Activated CD4-positive, alpha-beta T cell treated with anti-CD3 and anti-CD28 coated beads for 48 hours (primary cell): ENCODE measurements around the gene ERVH48-1.
A peak's percentile ranks its signal among the peaks of the same experiment; 100 is the strongest.
"Not testable (repeated sequence)": the region's sequence is repeated elsewhere in the genome, so short reads cannot be mapped to it uniquely, and the experiment has no call there.

Source experiments
- DNase-seq: peaks from one replicate; pipeline ENCODE4 v3.0.0-alpha.2; 2020

The ERVH48-1 gene

DNA sequence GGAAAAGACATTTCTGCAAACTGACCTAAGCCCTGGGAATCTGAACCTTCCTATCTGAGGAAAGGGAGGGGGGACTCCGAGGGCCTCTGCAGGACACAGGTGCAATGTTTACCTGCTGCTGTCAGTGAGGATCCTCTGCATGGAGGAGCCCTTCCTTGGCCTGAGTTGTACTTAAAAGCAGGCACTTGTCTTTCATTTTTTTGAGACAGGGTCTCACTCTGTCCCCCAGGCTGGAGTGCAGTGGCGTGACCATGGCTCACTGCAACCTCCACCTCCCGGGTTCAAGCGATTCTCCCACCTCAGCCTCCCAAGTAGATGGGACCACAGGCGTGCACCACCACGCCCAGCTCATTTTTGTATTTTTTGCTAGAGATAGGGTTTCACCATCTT is 13.2 kb upstream of the ERVH48-1 start:
- DNase-seq, result not testable (repeated sequence)

DNA sequence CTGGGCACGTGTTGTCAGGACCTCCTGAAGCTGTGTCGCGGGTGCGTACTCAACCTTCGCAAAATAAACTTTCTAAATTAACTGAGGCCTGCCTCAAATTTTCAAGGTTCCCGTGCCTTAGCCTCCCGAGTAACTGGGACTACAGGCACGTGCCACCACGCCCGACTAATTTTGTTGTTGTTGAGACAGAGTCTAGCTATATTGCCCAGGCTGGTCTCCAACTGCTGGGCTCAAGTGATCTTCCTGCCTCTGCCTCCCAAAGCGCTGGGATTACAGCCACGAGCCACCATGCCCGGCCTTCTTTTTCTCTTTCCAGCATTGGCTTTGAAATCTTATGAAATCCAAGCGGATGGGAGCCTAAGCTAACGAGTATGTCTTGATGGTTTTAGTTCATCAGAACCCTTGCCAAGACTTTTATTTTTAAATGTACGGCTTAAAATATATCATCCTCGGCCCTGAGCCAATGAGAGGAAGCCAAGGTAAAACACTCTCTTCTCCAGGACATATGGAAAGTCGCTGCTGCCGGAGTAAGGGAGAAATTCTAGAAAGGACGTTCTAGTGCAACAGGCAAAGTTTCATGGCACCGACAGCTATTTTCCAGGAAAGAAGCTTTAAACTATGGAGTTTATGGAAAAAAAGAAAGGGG is 12.7 kb upstream of the ERVH48-1 start:
- no peak for DNase-seq

DNA sequence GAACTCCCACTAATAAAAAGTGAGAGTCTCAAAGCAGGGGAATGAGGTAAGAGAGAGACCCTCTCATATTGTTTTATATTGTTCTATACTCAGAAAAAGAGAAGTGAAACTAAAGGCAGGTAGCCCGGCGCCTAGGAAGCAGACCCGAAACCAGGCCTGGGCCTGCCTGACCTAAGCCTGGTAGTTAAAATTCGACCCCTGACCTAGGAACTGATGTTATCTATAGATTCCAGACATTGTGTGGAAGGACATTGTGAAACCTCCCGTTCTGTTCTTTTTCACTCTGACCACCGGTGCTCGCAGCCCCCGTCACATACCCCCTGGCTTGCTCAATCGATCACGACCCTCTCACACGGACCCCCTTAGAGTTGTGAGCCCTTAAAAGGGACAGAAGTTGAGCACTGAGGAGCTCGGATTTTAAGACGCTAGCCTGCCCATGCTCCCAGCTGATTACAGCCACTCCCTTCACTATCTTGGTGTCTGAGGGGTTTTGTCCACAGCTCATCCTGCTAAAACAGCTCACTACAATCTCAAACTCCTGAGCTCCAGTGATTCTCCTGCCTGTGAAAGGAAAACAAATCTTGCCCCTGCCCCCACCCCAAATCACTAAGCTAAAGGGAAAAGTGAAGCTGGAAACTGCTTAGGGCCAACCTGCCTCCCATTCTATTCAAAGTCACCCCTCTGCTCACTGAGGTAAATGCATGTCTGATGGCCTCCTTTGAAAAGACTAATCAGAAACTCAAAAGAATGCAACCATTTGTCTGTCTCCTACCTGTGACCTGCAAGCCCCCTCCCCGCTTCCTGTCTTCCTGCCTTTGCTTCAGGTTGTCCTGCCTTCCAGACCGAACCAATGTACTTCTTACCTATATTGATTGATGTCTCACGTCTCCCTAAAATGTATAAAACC is 11.9 kb upstream of the ERVH48-1 start:
- DNase-seq, result not testable (repeated sequence)

DNA sequence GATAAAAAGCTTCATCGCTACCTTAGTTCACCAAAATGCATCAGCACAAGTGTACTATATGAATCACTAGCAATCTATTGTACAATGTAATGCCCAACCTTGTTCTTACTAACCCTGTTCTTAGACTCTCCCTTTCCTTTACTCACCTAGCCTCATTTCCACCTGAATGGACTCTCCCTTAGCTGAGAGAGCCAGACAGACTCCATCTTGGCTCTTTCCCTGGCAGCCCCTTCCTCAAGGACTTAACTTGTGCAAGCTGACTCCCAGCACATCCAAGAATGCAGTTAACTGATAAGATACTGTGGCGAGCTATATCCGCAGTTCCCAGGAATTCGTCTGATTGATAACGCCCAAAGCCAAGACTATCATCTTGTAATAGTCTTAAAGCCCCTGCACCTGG is 10.9 kb upstream of the ERVH48-1 start:
- not testable (repeated sequence) for DNase-seq

DNA sequence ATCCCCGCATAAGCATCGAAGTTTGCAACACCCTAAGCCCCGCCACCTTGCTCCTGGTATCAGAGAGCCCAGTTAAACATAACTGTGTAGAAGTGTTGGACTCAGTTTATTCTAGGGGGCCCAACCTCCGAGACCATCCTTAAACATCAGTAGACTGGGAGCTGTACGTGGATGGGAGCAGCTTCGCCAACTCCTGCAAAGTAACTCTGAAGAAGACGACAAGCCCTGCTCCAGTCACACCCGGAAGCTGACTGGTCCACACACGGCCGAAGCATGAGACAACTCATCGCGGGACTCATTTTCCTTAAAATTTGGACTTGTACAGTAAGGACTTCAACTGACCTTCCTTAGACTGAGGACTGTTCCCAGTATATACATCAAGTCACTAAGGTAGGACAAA is 8.5 kb upstream of the ERVH48-1 start:
- DNase-seq, result not testable (repeated sequence)

DNA sequence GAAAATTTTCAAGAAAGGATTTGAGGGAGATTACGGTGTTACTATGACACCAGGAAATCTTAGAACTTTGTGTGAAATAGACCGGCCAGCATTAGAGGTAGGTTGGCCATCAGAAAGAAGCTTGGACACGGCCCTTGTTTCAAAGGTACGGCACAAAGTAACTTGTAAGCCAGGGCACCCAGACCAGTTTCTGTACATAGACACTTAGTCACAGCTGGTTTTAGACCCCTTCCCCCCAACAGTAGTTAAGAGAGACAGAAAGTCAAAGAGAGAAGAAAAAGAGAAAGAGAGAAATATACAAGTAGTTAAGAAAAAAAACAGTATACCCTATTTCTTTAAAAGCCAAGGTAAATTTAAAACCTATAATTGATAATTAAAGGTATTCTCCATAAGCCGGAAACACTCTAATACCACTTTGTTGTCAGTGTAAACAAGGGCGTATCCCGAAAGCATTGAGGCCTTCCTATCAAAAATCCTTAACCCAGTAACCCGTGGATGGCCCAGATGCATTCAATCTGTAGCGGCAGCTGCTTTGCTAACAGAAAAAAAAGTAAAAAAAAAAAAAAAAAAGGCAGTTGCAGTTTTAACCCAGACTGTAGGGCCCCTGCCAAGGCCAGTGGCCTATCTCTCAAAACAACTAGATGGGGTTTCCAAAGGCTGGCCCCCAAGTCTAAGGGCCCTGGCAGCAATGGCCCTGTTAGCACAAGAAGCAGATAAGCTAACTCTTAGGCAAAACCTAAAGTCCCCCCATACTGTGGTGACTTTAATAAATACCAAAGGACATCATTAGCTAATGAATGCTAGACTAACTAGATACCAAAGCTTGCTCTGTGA is 7.9 kb upstream of the ERVH48-1 start:
- DNase-seq, result not testable (repeated sequence)

DNA sequence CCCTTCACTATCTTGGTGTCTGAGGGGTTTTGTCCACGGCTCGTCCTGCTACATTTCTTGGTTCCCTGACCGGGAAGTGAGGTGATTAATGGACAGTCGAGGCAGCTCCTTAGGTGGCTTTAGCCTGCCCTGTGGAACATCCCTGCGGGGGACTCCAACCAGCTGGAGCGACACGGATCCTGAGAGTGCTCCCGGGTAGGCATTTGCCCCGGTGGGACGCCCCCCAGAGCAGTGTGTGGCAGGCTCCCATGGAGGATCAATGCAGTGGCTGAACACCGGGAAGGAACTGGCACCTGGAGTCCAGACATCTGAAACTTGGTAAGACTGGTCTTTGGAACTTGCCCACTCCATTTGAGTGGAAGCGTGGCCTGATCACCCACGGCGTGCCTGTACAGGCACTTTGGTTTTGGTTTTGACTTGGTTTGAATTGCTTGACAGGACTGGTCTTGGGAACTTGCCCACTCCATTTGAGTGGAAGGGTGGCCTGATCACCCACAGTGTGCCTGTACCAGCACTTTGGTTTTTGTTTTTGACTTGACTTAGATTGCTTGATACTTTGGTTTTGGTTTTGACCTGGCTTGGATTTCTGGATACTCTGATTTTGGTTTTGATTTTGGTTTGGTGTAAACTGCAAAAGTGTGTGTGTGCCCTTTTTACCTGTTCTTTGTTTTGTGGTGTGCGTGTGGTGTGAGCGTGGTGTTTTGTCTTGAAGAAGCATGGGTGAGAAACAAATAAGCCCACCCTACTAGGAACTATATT is 7.1 kb upstream of the ERVH48-1 start:
- not testable (repeated sequence) for DNase-seq

DNA sequence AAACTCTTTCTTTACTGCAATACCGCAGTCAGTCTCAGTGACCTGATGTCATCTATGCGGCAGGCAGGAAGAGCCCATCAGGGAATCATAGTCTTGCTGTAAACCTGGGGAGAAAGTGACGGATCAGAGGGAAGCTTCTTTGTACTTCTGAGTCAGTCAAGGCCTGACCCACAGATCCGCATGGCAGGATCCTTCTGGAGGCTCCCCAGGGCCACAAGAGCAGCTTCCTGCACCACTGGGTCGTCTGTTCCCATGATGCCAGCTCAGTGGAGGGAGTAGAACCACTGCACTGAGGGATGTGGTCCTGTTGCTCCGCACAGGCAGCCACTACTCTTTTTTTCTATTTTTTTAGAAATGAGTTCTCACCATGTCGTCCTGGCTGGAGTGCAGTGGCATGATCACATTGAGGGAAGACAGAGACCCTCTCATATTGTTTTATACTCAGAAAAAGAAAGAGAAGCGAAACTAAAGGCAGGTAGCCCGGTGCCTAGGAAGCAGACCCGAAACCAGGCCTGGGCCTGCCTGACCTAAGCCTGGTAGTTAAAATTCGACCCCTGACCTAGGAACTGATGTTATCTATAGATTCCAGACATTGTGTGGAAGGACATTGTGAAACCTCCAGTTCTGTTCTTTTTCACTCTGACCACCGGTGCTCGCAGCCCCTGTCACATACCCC is 6.3 kb upstream of the ERVH48-1 start:
- no peak for DNase-seq

DNA sequence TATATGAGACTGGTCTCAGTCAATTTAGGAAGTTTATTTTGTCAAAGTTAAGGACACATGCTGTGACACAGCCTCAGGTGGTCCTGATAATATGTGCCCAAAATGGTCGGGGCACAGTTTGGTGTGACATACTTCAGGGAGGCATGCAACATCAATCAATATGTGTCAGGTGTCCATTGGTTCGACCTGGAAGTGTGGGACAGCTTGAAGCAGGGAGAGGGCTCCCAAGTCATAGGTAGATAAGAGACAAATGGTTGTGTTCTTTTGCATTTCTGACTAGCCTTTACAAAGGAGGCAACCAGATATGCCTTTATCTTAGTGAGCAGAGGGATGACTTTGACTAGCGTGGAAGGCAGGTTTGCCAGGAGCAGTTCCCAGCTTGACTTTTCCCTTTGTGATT is 4.5 kb upstream of the ERVH48-1 start:
- DNase-seq, result no peak

DNA sequence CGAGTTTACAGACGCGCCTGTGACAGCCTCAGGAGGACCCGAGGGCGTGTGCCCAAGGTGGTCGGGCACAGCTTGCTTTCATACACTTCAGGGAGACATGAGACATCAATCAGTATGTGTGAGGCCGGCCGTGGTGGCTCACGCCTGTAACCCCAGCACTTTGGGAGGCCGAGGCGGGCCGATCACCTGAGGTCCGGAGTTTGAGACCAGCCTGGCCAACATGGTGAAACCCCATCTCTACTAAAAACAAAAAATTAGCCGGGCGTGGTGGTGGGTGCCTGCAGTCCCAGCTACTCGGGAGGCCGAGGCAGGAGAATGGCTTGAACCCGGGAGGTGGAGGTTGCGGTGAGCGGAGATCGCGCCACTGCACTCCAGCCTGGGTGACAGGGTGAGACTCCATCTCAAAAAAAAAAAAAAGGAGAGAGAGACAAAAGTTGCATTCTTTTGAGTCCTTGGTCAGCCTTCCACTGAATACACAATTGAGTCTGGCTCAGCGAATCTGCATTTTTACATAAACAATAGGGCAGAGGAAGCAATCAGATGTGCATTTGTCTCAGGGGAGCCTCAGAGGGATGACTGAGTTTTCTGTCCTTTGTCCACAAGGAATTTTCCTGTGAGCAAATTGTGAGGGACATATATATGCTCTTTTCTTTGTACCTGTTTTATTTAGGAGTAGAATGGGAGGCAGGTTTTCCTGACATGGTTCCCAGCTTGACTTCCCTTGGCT is 2.2 kb upstream of the ERVH48-1 start:
- not testable (repeated sequence) for DNase-seq

DNA sequence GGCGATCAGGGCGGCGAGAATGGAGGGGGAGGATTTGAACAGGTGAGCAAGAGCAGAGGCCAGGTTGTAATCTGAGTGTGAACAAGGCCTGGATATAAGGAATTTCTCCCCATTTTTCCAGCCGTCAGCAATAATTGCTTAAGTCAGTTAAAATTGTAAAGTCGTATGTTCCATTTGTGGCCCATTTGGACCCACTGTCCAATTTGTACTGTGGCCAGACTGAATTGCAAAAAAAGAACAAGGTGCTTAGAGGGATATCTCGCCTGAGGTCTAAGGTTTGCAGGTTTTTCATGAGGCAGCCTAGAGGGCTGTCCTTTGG is 1.0 kb downstream of the ERVH48-1 start:
- DNase-seq, result no peak

DNA sequence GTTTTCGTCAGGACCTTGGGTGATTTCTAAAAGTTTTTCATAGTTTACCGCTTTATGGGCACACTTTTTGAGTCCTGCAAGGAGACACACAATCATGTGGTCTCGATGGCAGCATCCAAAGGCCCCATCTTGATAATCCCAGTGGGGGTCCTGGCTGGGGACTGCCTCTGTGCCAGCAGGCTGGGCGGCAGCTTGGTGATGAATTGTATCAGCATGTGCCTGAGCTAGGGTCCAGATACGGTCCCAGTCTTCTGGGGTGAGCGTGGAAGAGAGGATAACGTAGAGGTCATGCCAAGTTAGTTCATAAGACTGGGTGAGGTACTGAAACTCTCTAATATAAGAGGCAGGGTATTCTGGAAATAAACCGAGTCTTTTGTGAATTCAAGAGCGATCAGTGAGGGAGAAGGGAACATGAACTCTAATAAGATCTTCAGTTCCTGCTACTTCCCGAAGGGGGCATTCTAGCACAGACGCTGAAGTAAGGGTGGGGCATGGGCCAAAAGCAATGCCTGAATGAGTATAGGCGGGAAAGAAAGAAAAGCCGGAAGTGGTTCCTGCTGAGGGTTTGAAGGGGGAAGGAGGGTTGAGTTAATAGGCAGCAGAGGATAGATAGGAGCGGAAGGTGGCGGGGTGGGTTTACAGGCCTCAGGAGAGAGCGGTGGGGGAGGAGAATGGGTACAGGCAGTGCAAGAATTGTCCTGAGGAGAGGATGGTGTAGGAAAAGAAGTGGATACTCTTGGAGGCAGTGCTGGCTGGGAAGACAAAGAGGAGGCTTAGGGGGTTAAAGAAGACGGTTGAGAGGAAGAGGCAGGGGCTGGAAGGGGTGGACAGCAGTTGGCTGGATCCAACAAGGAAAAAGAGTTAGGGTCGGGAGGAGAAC is 1.6 kb downstream of the ERVH48-1 start:
- peak; percentile 84 for DNase-seq

DNA sequence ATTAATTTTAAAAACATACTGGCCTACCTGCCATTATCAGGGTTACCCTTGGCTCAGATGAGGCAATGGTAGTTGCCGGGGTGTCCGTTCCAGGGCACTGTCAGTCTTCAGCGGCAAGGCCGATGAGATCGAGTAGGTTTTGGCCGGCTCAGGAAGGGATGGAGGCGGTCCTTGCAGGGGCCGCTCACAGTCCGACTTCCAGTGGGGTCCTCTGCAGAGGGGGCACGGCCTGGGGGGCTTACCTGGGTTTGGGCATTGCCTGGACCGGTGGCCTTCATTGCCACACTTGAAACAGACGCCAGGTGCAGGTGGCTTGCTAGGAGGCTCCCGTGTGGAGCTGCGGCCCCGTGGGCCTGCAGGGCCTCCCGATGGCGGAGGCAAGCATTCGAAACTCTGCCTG is 2.5 kb downstream of the ERVH48-1 start:
- DNase-seq, result no peak

DNA sequence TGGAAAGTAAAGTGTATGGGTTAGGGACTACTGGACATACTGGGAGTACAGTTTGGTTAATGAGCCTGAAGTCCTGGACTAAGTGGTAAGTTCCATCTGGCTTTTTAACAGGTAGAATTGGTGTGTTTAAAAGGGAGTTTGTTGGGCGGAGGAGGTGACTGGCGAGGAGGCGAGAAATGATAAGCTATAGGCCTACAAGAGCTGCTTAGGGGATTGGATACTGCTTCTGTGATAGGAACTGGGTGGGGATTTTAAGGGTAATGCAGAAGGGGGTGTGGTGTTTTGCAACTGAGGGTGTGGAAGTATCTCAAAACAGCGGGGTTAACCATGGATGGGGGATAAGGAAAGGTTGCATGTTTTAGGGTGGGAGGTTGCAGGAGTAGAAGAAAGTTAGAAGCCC is 3.5 kb downstream of the ERVH48-1 start:
- DNase-seq, result no peak

DNA sequence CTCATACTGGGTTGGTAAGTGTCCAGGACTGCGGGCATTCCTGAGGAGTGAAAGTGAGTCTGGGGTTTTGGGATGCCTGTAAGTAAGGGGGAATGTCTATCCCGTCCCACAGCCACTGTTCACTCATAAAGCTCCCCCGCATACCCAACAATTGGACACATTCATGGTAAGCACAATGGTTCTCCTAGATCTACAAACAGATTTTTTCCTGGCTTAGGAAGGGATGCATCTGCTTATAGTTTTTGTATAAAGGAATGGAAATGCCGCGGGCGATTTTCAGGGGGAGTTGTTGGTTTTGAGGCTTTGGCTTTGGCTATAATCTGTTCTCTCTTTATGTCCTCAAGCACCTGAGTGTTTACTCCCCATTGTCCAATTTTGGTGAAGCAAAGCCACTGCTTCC is 7.1 kb downstream of the ERVH48-1 start:
- no peak for DNase-seq

DNA sequence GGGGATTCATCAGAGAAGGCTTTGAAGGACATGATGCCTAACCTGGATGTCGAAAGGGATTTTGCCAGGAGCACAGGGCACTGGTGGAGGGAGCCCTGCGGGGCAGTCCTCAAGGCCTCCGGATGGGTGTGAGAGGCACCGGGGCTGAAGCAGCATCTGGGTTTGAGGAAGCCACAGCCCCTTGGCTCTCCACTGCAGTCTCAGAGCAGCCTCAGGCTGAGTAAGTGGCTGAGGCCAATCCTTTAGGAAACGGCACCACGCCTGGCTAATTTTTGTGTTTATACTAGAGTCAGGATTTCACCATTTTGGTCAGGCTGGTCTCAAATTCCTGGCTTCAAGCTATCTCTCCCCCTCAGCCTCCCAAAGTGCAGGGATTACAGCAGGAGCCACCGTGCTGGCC is 12.0 kb downstream of the ERVH48-1 start:
- DNase-seq, result no peak

DNA sequence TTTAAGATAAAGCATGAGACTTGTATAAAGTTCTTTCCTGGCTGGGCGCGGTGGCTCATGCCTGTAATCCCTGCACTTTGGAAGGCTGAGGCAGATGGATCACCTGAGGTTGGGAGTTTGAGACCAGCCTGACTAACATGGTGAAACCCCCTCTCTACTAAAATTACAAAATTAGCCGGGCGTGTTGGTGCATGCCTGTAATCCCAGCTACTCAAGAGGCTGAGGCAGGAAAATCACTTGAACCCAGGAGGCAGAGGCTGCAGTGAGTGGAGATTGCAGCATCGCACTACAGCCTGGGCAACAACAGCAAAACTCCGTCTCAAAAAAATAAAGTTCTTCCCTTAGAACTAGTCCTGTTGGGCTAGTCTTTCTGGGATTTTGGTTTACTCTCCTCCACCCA is 13.5 kb downstream of the ERVH48-1 start:
- DNase-seq, result not testable (repeated sequence)

DNA sequence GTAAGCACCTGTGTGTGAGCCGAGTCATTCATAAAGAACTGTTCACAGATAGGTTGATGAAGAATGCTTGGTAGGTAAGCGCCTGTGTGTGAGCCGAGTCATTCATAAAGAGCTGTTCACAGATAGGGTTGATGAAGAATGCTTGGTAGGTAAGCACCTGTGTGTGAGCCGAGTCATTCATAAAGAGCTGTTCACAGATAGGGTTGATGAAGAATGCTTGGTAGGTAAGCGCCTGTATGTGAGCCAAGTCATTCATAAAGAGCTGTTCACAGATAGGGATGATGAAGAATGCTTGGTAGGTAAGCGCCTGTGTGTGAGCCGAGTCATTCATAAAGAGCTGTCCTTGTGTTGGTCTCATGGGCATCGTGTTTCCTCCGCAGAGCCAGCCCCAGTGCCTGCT is 16.9 kb downstream of the ERVH48-1 start:
- DNase-seq, result not testable (repeated sequence)

DNA sequence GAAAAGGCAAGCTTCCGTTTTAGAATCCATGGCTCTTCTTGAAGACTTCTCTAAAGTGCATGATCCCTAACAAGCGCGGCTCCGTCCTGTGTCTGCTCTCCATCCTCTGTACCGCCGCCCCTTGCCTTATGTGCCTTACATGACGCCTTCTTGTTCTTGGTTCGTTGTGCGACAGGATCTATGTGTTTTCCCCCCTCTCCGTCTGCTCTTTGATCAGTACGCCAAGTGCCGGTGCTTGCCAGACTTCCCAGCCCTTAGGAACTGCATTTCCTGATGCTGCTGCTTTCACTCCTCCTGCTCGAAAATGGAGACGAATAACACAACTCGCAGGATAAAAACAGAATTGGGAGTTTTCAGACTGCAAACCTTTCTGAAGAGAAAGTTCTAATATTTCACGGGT is 19.2 kb downstream of the ERVH48-1 start:
- DNase-seq, result no peak

DNA sequence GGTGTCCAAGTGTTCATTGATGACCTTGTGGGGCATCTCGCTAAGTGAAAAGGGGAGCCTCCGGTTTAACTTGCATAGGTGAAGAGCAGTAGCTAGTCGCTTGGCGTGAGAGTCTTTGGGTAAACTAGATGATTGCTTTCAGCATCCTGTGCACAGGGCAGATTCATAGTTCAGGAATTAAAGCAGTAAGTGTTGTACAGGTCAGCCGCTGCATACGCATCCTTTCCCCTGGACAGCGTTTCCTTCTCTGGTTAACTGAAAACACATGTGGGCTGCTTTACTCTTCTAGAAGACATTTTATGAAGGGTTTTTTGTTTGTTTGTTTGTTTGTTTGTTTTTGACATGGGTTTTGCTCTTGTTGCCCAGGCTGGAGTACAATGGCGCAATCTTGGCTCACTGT is 20.2 kb downstream of the ERVH48-1 start:
- no peak for DNase-seq

DNA sequence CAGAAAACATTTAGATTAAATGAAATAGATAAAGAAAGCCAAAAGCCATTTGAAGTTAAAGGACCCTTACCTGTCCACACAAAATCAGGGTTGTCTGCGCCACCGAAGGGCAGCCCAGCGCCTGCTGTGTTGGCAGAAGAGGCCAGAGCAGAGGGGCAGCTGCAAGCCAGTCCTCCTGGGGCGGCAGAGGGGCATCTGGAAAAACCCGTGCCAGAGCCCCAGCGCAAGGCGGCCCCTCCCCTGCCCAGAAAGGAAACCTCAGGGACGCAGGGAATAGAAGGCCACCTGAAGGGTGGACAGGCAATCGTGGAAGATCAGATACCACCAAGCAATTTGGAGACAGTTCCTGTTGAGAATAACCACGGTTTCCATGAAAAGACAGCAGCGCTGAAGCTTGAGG is 21.6 kb downstream of the ERVH48-1 start:
- DNase-seq, result no peak
